H54 (cell line): ENCODE data around the gene AP3S1.

ENCODE experiments used
- DNase-seq: peaks from one replicate; pipeline ENCODE4 v3.0.0; 2011; ENCODE audit warnings: low spot score, mixed read lengths; ENCODE audit not compliant: insufficient read length
- FAIRE-seq: peaks from 3 replicates; lab custom pipeline; 2011; peaks lifted over from hg19 to GRCh38; lab: Jason Lieb, UNC
- POLR2A ChIP-seq: IDR thresholded peaks from 2 replicates; pipeline ENCODE4 v1.6.1; 2011; ENCODE audit warnings: low read depth, mild to moderate bottlenecking, low read length

The AP3S1 gene

GRCh38 chr5:115842952-115843351 lies 1.2 kb downstream of the AP3S1 start:
- DNase-seq, result no peak
- FAIRE-seq, result no peak
- no peak for TF ChIP-seq POLR2A

DNA sequence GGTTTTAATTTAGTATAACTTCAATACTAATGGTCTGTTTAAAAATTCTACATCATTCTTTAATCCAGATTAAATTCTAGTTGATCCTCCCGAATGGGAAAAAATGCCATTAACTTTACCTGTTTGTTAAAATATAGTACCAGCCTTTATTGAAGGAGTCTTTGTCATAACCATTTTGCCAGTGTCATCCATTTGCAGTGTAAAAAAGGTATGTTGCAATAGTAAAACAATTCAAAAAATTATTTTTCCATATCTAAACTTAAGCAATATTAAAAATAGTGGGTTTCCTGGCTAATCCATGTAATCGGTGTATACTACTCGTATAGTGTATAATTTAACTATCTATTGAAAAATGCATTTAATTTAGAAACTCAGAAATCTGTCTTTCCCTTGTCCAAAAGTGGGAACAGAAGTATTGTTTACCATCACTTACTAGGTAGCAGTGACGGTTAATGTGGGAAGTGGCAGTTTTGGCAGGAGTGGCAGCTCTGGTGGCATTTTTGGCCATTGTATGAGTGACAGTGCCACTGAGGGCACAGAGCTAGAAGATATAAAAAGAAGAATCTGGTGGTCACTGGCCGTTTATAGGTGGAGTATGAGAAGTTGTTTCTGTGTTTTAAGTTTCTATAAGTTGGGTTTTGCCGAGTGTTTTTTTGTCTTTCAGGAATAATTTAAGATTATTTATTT lies 1.9 kb downstream of the AP3S1 start:
- DNase-seq, result no peak

DNA sequence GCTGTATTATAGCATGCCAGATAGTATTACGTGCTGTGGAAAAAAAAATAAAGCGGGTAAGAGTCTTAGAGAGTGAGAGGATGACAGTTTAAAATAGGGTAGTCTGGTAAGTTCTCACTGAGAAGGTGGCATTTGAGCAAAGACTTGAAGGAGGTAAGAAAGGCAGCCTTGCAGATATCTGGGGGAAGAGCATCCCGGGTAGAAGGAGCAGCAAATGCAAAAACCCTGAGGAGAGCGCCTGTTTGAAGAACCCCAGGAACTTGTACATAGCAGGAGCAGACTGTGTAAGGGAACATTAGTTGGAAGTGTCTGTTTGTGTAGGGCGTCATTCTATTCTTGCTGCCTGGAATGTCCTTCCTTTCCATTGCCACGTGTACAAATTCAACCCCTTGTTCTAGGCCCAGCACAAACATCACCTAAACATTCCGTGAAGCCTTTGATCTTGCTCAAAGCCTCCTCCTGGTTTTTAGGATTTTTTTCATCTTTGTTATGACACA lies 2.6 kb downstream of the AP3S1 start:
- DNase-seq (no peak), FAIRE-seq (no peak)
- TF ChIP-seq POLR2A, result no peak

More for the DNA sequence above, 1.9 kb downstream of the AP3S1 start:
- no peak for TF ChIP-seq POLR2A
- FAIRE-seq, result no peak

DNA sequence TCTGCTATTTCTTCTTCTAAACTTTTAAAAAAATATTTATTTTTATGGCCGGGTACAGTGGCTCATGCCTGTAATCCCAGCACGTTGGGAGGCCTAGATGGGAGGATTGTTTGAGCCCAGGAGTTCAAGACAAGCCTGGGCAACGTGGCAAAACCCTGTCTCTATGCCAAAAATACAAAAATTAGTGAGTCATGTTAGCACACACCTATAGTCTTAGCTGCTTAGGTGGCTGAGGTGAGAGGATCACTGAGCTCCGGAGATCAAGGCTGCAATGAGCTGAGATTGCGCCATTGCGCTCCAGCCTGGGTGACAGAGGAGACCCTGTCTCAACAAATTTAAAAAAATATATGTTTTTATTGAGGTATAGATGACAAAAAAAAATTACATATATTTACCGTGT lies 5.6 kb downstream of the AP3S1 start:
- TF ChIP-seq POLR2A, result no peak
- DNase-seq (no peak), FAIRE-seq (no peak)

- TF ChIP-seq POLR2A, result no peak
- FAIRE-seq, result no peak
- DNase-seq, result no peak
Measured at GRCh38 chr5:115849258-115849798, 7.6 kb downstream of the AP3S1 start.

DNA sequence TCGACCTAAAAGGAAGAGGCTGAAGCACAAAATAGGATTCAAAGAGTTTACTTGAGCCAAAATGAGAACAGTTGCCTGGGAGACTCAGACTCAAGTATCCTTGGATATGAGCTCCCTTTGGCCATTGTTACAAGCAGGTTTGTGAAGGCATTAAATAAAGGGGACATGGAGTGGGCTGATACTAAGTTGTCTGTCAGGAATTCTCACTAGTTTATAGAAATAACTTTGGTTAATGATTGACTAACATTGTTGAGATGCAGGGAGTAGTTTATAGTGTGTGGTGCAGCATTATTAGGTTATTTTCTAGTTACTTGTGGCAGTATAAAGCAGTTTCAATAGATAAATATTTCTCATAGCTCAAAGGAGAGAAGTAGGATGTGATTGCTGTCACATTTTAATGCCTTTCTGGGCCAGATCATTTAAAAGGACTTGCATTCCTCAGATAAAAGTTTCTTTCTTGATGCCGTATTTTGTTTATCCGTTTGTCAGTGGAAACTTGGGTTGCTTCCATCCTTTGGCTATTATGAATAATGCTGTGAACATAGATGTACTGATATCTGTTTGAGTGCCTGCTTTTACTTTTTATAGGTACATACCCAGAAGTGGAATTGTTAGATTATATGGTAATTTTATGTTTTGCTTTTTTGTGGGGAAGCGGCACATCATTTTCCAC lies 9.1 kb downstream of the AP3S1 start:
- DNase-seq (no peak), FAIRE-seq (no peak)

DNA sequence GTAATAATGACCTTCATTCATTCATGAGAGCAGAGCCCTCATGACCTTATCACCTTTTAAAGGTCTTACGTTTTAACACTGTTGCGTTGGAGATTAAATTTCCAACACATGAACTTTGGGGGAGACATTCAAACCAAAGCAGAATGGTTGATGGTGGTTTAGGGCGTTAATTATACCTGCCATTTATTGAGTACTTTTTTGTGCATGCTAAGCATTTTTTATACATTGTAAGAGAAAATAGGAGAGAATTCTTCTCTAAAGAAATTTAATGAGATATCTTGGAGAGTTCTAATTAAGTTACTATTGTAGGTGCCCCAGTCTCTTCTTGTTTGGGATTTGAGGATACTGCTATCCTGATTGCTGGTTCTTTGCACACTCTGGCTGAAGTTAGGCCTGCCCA lies 12.4 kb downstream of the AP3S1 start:
- DNase-seq, result no peak
- no peak for FAIRE-seq
- TF ChIP-seq POLR2A, result no peak

More for the DNA sequence above, 9.1 kb downstream of the AP3S1 start:
- no peak for TF ChIP-seq POLR2A

DNA sequence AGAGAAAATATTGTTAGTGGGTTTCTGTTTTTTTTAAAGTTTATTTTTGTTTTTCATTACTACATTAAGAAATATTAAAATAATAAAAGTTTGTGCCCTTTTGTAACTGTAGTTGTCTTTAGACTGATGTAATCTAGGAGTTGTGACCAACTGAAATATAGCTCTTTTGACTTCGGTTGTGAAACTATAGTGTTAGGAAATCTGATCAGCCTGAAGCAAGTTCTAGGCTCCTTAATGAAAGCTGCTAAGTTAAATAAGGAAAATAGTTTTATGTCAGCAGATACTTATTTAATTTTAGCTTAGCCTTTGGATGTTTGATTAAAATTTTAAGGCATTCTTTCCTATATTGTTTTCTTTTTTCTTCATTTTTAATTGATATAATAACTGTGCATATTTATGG lies 14.2 kb downstream of the AP3S1 start:
- DNase-seq (no peak), FAIRE-seq (no peak)
- TF ChIP-seq POLR2A, result no peak

- FAIRE-seq, result peak; percentile 57
- no peak for TF ChIP-seq POLR2A
- DNase-seq, result no peak
Measured at GRCh38 chr5:115857057-115857479, 15.3 kb downstream of the AP3S1 start.

- FAIRE-seq (peak; percentile 45), DNase-seq (no peak)
- no peak for TF ChIP-seq POLR2A
Measured at GRCh38 chr5:115857626-115858349, 16.1 kb downstream of the AP3S1 start.

GRCh38 chr5:115858396-115858795 lies 16.7 kb downstream of the AP3S1 start:
- TF ChIP-seq POLR2A, result no peak
- FAIRE-seq (no peak), DNase-seq (no peak)

GRCh38 chr5:115859378-115859777 lies 17.6 kb downstream of the AP3S1 start:
- no peak for TF ChIP-seq POLR2A
- DNase-seq (no peak), FAIRE-seq (peak; percentile 20)

DNA sequence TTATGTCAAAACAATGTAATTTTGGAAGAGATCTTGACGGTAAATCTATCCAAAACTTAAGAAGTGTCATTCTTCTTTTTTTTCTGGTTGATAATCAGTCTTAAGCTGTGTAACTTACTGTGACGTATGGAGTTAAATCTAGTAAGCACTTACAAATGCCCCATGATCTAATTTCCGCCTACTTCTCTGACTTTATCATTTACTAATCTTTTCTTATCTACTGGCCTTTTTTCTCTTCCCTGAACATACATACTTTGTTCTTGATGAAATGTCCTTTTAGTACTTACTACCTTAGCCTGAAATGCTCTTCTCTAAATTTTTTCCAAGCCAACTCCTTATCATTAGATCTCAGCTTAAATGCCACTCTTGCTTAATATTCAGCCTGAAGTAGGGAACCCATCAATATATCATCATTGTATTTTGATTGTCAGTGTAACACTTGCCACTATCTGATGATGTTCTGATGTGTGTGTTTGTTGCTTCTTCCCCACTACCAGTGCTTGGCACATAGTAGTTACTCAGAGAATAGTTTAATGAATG lies 27.6 kb downstream of the AP3S1 start:
- DNase-seq (no peak), FAIRE-seq (peak; percentile 43)
- no peak for TF ChIP-seq POLR2A
